ENCODE data around the gene ZNF710. TPM values are rescaled to one million over a fixed set of nuclear protein-coding genes. Genes with fewer than 3 reads are reported as not detected.
A peak's percentile ranks its signal among the peaks of the same experiment; 100 is the strongest.

ZNF710 gene
- total and polyA plus RNA-seq, 10 donors, result 12.5 to 66.4 (median 30.2) TPM

DNA sequence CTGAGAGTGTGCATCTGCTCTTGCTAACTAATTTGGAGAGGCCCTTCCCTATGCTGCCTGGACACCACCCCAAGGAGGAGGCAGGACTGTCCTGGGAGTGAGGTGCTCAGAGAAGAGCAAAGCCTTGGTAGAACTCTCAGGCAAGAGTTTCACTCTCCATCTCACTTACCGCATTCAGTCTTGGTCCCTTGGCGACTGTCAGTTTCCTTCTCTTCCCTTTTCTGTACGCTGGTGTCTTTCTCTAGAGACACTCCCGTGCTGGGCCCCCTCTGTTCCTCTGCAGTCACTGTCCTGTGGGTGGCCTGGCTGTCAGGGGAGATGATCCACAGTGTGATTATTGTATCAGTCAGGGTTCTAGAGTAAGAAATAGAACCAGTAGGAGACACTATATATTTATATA is 57.2 kb downstream of the ZNF710 start:
- WGBS, 5 donors, result 36 to 58% (median 46%) methylated on average over 4 of the region's 4 CpGs

DNA sequence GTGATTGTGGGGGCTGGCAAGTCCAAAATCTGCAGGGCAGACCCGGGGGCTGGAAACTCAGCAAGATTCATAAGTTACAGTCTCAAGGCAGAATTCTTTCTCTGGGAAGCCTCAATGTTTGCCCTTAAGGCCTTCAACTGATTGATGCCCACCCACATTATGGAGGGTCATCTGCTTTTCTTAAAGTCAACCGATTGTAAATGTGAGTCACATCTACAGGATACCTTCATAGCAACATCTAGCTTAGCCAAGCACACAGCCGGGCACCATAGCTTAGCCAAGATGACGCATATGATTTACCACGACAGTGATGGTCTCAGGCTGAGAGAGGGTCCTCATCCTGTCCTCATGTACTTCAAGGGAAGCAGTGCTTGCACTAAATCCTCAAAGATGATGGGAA is 57.7 kb downstream of the ZNF710 start:
- TF ChIP-seq POLR2A (IDR thresholded peaks at IDR 0.05), result no peak
- no peak for TF ChIP-seq POLR2AphosphoS5 (IDR thresholded peaks at IDR 0.05)
- TF ChIP-seq, protein P1, sequence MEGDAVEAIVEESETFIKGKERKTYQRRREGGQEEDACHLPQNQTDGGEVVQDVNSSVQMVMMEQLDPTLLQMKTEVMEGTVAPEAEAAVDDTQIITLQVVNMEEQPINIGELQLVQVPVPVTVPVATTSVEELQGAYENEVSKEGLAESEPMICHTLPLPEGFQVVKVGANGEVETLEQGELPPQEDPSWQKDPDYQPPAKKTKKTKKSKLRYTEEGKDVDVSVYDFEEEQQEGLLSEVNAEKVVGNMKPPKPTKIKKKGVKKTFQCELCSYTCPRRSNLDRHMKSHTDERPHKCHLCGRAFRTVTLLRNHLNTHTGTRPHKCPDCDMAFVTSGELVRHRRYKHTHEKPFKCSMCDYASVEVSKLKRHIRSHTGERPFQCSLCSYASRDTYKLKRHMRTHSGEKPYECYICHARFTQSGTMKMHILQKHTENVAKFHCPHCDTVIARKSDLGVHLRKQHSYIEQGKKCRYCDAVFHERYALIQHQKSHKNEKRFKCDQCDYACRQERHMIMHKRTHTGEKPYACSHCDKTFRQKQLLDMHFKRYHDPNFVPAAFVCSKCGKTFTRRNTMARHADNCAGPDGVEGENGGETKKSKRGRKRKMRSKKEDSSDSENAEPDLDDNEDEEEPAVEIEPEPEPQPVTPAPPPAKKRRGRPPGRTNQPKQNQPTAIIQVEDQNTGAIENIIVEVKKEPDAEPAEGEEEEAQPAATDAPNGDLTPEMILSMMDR (IDR thresholded peaks at IDR 0.05 in 8 of 11, conservative IDR thresholded peaks at IDR 0.05 in 3 of 11), result no peak
- Histone ChIP-seq H3K27ac (peak overlapping the region; percentile 72 to 97 (median 89)), H3K36me3 (no peaks in the 10 kb centered on the region), H3K9me3 (no peaks in the 10 kb centered on the region), H3K27me3 (replicated peaks in 1 of 7) (no peaks in the 10 kb centered on the region), H3K4me1 (peaks cover 54 to 96% (median 86%) of the 10 kb centered on the region in 6 donors), H3K4me3 (peak overlapping the region in 1 of 8 donors; percentile 54)
- DNase-seq, result no peak
- intact Hi-C loops (cut with DNase I; ENCODE audit: low total_unique reads), result no loop called here
- 74 to 89% (median 85%) methylated on average over 5 of the region's 5 CpGs for WGBS, 5 donors

More for the DNA sequence above, 57.2 kb downstream of the ZNF710 start:
- Histone ChIP-seq H3K27me3 (replicated peaks in 1 of 7) (no peaks in the 10 kb centered on the region), H3K36me3 (no peaks in the 10 kb centered on the region), H3K9me3 (no peaks in the 10 kb centered on the region), H3K4me1 (peaks cover 49 to 96% (median 84%) of the 10 kb centered on the region in 6 donors), H3K4me3 (peak overlapping the region in 1 of 8 donors; percentile 54), H3K27ac (peak overlapping the region; percentile 42 to 97 (median 89))
- intact Hi-C loops (cut with DNase I; ENCODE audit: low total_unique reads), result no loop called here
- no peak for DNase-seq
- TF ChIP-seq POLR2A (IDR thresholded peaks at IDR 0.05), result no peak
- TF ChIP-seq, protein P1 (IDR thresholded peaks at IDR 0.05 in 8 of 11, conservative IDR thresholded peaks at IDR 0.05 in 3 of 11), result no peak
- no peak for TF ChIP-seq POLR2AphosphoS5 (IDR thresholded peaks at IDR 0.05)

DNA sequence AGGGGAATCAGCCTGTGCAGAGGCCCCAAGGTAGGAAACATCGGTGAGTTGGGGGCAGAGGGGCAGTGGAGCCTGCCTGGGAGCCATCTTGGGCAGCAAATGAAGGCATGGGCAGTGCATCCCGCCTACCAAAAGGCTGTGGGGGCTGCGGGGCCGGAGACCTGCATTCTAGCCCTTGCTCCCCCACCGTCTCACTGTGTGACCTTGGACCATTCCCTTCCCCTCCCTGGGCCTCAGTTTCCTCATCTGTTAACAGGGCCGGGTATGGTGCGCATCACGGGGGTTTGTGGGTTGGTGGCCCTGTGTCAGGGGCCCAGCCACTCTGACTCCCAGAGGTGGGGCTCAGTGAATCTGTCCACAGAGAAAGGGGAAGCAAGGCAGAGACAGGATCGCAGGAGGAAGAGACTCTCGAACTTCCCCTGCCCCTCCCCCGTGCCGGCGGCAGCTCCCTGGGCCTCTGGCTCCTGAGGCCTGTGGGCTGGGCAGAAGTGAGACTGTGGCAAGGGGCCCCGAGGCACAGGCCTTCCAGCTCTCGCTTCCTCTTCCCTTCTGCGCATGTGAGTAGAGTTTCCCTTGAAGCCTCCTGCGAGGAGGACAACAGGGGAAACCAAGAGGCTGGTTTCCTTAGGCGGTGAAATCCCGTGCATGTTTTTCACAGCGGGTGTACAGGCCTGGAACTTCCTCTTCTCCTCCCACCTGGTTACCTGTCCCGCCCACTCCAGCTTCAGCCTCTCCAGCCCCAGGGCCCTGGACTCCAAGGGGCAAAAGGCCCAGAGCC is 58.3 kb downstream of the ZNF710 start:
- Histone ChIP-seq H3K36me3 (no peaks in the 10 kb centered on the region), H3K4me1 (peaks cover 60 to 96% (median 86%) of the 10 kb centered on the region in 6 donors), H3K27me3 (replicated peaks in 1 of 7) (no peaks in the 10 kb centered on the region), H3K9me3 (no peaks in the 10 kb centered on the region), H3K4me3 (peak overlapping the region in 1 of 8 donors; percentile 54), H3K27ac (peak overlapping the region; percentile 72 to 97 (median 89))
- 11 to 30% (median 24%) methylated on average over 15 to 21 of the region's 21 CpGs for WGBS, 5 donors
- peak; percentile 98 for DNase-seq
- TF ChIP-seq, protein P1 (IDR thresholded peaks at IDR 0.05 in 8 of 11, conservative IDR thresholded peaks at IDR 0.05 in 3 of 11), result peak in 1 of 11 experiments; percentile 14
- TF ChIP-seq POLR2A (IDR thresholded peaks at IDR 0.05), result no peak
- peak; percentile 92 to 95 (median 95) for TF ChIP-seq POLR2AphosphoS5 (IDR thresholded peaks at IDR 0.05)
- intact Hi-C loops (cut with DNase I; ENCODE audit: low total_unique reads), result no loop called here

DNA sequence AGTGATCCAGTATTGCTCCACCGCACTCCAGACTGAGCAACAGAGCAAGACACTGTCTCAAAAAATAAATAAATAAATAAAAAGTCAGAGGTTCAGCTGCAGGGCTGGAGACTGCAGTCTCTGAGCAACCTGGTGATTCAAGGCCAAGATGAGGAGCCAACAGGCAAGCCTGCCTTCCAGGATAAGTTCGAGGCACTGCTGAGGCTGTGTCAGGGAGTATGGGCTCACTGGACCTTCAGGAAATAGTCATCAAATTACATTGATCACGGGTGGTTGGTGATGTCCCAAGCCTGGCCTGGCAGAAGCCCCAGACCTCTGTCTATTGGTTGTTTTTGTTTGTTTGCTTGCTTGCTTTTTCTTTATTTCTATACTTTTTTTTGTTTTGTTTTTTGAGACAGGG is 59.7 kb downstream of the ZNF710 start:
- WGBS, 5 donors, result 74 to 80% (median 76%) methylated on average over 3 of the region's 3 CpGs
- intact Hi-C loops (cut with DNase I; ENCODE audit: low total_unique reads), result loop anchor here (10.0 kb wide), 1 partner anchor 56 kb away; the partner anchor contains the start of gene ZNF710
- TF ChIP-seq, protein P1 (IDR thresholded peaks at IDR 0.05 in 8 of 11, conservative IDR thresholded peaks at IDR 0.05 in 3 of 11), result no peak
- TF ChIP-seq POLR2AphosphoS5 (IDR thresholded peaks at IDR 0.05), result no peak
- TF ChIP-seq POLR2A (IDR thresholded peaks at IDR 0.05), result no peak
- H3K4me3 ChIP-seq, result peak overlapping the region in 1 of 8 donors; percentile 54
- H3K27me3 ChIP-seq (replicated peaks in 1 of 7), result no peaks in the 10 kb centered on the region
- H3K27ac ChIP-seq, result peak overlapping the region; percentile 44 to 97 (median 89)
- DNase-seq, result no peak
- H3K36me3 ChIP-seq, result no peaks in the 10 kb centered on the region
- H3K4me1 ChIP-seq, result peaks cover 70 to 96% (median 87%) of the 10 kb centered on the region in 6 donors
- H3K9me3 ChIP-seq, result no peaks in the 10 kb centered on the region
